Measurements from ENCODE around the gene TENM3.

TENM3 gene

DNA sequence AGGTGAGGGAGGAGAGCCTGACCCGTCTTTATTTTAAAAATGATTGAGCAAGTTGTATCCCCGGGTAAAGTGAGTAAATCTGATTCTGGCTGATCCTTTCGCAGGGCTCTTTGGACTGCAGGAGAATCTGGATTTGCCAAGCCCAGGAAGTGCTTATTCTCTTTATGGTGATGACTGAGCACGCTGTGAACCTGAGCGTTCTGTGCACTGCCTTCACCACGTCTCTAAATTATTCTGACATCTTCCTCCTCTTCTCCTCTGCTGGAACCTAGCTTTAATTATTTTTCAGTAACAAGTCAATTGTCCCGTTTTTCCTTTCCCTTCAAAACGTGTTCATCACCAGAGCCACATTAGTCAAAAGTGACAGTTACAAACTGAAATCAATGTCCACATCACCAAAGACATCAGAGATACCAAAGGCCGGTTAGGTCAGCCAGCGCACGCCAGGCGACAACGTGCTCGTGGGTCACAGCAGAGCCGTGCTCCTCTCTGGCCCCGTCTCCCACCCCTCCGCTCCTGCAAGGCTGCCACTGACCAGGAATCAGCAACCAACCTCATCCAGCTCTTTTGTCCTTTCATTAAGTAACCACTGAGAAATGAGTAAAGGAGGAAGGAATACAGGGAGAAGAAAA, 599.7 kb downstream of the TENM3 start:
- Histone ChIP-seq H3K36me3 (ENCODE audit: control insufficient read depth, insufficient read depth, low read length) (no peaks in the 10 kb centered on the region), H3K4me3 (ENCODE audit: extremely low read depth, insufficient read depth, low read length, poor library complexity, severe bottlenecking) (no peak overlapping the region), H3K9me3 (ENCODE audit: control insufficient read depth, low read length) (no peaks in the 10 kb centered on the region), H3K4me1 (ENCODE audit: control insufficient read depth, insufficient read depth, low read length, poor library complexity, severe bottlenecking) (no peaks in the 10 kb centered on the region), H3K27ac (ENCODE audit: low read depth, low read length, severe bottlenecking) (no peak overlapping the region)
- WGBS, 2 experiments (ENCODE audit: insufficient coverage in 2 of 2) = 92% methylated on average over 12 to 15 of the region's 17 CpGs

DNA sequence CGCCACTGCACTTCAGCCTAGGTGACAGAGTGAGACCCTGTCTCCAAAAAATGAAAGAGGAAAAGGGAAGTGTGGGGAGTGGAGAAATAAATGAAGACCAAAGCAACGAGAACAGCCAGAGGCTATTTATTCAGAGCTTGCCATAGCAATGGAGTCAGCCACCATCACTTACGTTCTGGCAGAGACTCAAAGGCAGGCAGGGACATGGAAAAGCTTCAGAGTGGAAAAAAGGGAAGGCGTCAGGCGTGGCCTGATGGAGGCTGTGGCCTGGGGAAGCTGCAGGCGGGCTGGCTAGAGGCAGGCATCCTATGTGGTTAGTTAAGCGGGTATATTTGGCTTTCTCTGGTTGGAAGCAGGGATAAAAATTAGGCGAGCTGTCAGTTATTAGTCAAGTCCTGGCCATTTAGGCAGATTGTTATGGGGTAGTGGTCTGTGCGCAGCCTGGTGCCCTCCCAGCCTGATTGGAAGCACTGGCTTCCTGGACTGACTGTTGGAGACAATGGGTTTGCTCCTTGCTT, 600.7 kb downstream of the TENM3 start:
- WGBS, 2 experiments (ENCODE audit: insufficient coverage in 2 of 2) = 93 to 94% methylated on average over 8 to 9 of the region's 9 CpGs
- Histone ChIP-seq H3K4me1 (ENCODE audit: control insufficient read depth, insufficient read depth, low read length, poor library complexity, severe bottlenecking) (no peaks in the 10 kb centered on the region), H3K9me3 (ENCODE audit: control insufficient read depth, low read length) (no peaks in the 10 kb centered on the region)

DNA sequence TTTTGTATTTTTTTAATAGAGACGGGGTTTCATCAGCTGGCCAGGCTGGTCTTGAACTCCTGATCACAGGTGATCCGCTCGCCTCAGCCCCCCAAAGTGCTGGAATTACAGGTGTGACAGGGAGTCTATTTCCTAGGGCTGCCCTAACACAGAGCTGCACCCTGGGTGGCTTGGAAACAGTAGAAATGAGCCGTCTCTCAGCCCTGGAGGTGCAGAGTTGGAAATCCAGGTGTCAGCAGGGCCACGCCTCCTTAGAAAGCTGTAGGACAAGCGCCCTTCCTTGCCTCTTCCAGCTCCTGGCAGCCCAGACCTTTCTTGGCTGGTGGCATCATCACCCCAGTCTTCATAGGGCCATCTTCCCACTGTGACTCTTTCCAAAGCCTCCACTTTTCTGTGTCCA, 602.4 kb downstream of the TENM3 start:
- no peaks in the 10 kb centered on the region for H3K36me3 ChIP-seq (ENCODE audit: control insufficient read depth, insufficient read depth, low read length)
- 90 to 94% methylated on average over 5 to 6 of the region's 6 CpGs for WGBS, 2 experiments (ENCODE audit: insufficient coverage in 2 of 2)
- H3K4me3 ChIP-seq (ENCODE audit: extremely low read depth, insufficient read depth, low read length, poor library complexity, severe bottlenecking) = no peak overlapping the region

More for the DNA sequence above, 600.7 kb downstream of the TENM3 start:
- Histone ChIP-seq H3K27ac (ENCODE audit: low read depth, low read length, severe bottlenecking) (no peak overlapping the region), H3K36me3 (ENCODE audit: control insufficient read depth, insufficient read depth, low read length) (no peaks in the 10 kb centered on the region), H3K4me3 (ENCODE audit: extremely low read depth, insufficient read depth, low read length, poor library complexity, severe bottlenecking) (no peak overlapping the region)

DNA sequence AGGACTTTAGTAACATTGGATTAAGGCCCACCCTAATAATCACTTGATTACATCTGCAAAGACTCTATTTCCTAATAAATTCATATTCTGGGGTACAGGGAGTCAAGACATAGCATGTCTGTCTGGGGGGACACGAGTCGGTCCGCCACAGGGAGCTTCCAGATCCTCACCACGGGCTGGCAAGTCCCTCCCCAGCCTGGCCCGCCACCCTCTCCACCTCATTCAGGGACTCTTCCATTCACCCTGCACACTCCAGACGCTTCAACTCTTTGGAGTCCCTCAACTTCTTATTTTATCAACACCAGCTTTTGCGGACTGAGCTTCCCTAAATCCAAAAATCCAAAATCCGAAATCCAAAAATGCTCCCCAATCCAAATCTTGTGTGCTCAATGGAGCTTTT, 602.8 kb downstream of the TENM3 start:
- Histone ChIP-seq H3K4me3 (ENCODE audit: extremely low read depth, insufficient read depth, low read length, poor library complexity, severe bottlenecking) (no peak overlapping the region), H3K4me1 (ENCODE audit: control insufficient read depth, insufficient read depth, low read length, poor library complexity, severe bottlenecking) (no peaks in the 10 kb centered on the region), H3K36me3 (ENCODE audit: control insufficient read depth, insufficient read depth, low read length) (no peaks in the 10 kb centered on the region), H3K27ac (ENCODE audit: low read depth, low read length, severe bottlenecking) (no peak overlapping the region), H3K9me3 (ENCODE audit: control insufficient read depth, low read length) (no peaks in the 10 kb centered on the region)
- 88 to 91% methylated on average over 4 to 7 of the region's 8 CpGs for WGBS, 2 experiments (ENCODE audit: insufficient coverage in 2 of 2)

More for the DNA sequence above, 602.4 kb downstream of the TENM3 start:
- Histone ChIP-seq H3K9me3 (ENCODE audit: control insufficient read depth, low read length) (no peaks in the 10 kb centered on the region), H3K4me1 (ENCODE audit: control insufficient read depth, insufficient read depth, low read length, poor library complexity, severe bottlenecking) (no peaks in the 10 kb centered on the region), H3K27ac (ENCODE audit: low read depth, low read length, severe bottlenecking) (no peak overlapping the region)

DNA sequence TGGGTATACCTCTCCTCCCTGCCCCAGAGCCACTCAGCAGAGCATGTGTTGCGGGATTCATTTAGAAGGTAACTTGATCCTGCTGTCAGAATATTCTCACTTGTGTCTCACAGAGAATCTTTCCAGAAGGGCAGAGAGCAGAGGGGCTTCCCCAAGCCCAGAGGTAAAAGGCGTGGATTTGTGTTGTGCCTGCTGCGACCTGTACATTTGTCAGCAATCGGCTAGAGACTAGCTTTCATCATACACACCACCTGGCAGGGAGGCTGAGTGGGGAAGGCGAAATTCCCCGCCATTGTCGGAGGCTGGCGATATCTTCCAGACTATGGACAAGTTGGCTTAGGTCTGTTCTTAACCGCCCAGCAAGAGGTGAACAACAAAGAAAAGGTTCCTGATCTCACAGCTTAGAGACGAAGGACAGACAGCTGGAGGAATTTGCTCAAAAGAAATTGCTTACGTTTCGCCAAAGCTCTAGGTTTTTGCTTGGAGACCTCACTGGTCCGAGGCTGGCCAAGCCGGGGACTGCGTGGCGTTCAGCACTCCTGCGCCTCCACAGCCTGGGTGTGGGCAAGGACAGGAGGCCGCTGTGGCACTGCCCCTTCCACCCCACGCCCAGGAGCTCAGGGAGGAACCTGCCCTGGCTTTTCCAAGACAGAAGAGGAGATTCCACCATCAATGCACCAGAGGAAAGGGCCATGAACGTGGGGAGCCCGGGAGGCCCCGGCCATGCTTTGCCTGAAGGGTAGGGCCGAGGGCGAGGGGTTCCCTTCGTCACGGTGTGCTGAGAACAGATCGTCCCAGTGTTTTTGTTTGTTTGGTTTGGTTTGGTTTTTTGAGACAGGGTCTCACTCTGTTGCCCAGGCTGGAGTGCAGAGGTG, 604.6 kb downstream of the TENM3 start:
- Histone ChIP-seq H3K9me3 (ENCODE audit: control insufficient read depth, low read length) (peaks cover 2% of the 10 kb centered on the region), H3K4me1 (ENCODE audit: control insufficient read depth, insufficient read depth, low read length, poor library complexity, severe bottlenecking) (no peaks in the 10 kb centered on the region), H3K27ac (ENCODE audit: low read depth, low read length, severe bottlenecking) (no peak overlapping the region), H3K4me3 (ENCODE audit: extremely low read depth, insufficient read depth, low read length, poor library complexity, severe bottlenecking) (no peak overlapping the region), H3K36me3 (ENCODE audit: control insufficient read depth, insufficient read depth, low read length) (no peaks in the 10 kb centered on the region)
- WGBS, 2 experiments (ENCODE audit: insufficient coverage in 2 of 2) = 93 to 97% methylated on average over 16 to 22 of the region's 27 CpGs

DNA sequence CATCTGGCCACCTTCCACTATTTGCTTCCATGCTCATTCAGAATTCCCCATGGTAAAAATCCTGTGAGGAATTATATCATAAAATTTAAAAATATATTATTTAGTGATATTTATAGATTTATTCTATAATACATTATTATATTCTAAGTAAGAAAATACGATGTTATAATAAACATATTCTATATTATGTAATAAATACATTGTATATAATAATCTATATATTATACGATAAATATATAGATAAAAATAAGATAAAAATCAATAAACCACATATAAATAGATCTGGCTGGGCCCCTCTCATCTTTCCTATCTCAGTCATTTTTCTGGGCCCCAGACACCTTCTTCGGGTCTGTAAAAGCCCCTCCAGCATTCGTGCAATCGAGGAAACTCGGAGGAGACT, 605.5 kb downstream of the TENM3 start:
- Histone ChIP-seq H3K36me3 (ENCODE audit: control insufficient read depth, insufficient read depth, low read length) (no peaks in the 10 kb centered on the region), H3K4me3 (ENCODE audit: extremely low read depth, insufficient read depth, low read length, poor library complexity, severe bottlenecking) (no peak overlapping the region), H3K9me3 (ENCODE audit: control insufficient read depth, low read length) (peaks cover 9% of the 10 kb centered on the region), H3K4me1 (ENCODE audit: control insufficient read depth, insufficient read depth, low read length, poor library complexity, severe bottlenecking) (no peaks in the 10 kb centered on the region), H3K27ac (ENCODE audit: low read depth, low read length, severe bottlenecking) (no peak overlapping the region)
- WGBS, 2 experiments (ENCODE audit: insufficient coverage in 2 of 2) = 89 to 92% methylated on average over 4 of the region's 6 CpGs

Data from mesodermal cell (in vitro differentiated cells).